Panc1 (cell line): Measurements from ENCODE around the gene SLC26A3. TPM values are rescaled to one million over a fixed set of nuclear protein-coding genes. Genes with fewer than 3 reads are reported as not detected.

Source experiments
- ATAC-seq: fragments of 200-7000 bp; cut with Tn5 transposase; 2 replicates; pipeline ENCODE4 v1.9.1; 2020; ENCODE audit warnings: mild to moderate bottlenecking, moderate library complexity
- BruUV-seq: library from RNA; stranded (reverse); fragments of 400-500 nt; replicated peaks from 2 replicates; lab custom pipeline; 2021; lab: Mats Ljungman, UMichigan
- CTCF ChIA-PET: fragments of 300-600 bp; sonication (Branson Sonifier 250); formaldehyde crosslinking; loops from one replicate; lab custom pipeline; 2022; ENCODE audit warnings: antibody characterized with exemption; lab: Charles Lee
- POLR2A ChIA-PET: fragments of 300-600 bp; sonication (Branson Sonifier 250); formaldehyde crosslinking; loops from one replicate; lab custom pipeline; 2022; ENCODE audit warnings: antibody characterized with exemption; lab: Charles Lee
- DNase-seq: peaks from one replicate; pipeline ENCODE4 v3.0.0-alpha.2; 2010; ENCODE audit warnings: low read depth, low spot score
- H3K27ac ChIP-seq: 2 replicates; pipeline ENCODE4 v1.5.1; 2011; ENCODE audit warnings: mild to moderate bottlenecking, low read length, inconsistent platforms
- H3K27me3 ChIP-seq: fragments of 200-500 bp; sonication (Bioruptor generic); 2 replicates; pipeline ENCODE4 v1.6.0; 2014; ENCODE audit warnings: low read length, inconsistent platforms; ENCODE audit not compliant: control insufficient read depth, insufficient read depth
- H3K36me3 ChIP-seq: fragments of 200-500 bp; sonication (Bioruptor generic); 2 replicates; pipeline ENCODE4 v1.5.1; 2014; ENCODE audit warnings: inconsistent platforms, mild to moderate bottlenecking, low read length, moderate library complexity; ENCODE audit not compliant: control insufficient read depth, insufficient read depth
- H3K4me1 ChIP-seq: 2 replicates; pipeline ENCODE4 v1.5.1; 2011; ENCODE audit warnings: inconsistent platforms, mild to moderate bottlenecking, low read length, moderate library complexity; ENCODE audit not compliant: control insufficient read depth, insufficient read depth
- H3K4me3 ChIP-seq, 2 experiments: 2 replicates each; pipeline ENCODE4 v1.5.1; 2011 to 2012; ENCODE audit warnings: low read depth in 2 of 2, low read length in 2 of 2, mild to moderate bottlenecking in 2 of 2, inconsistent platforms in 1 of 2, moderate library complexity in 1 of 2
- H3K9me3 ChIP-seq: fragments of 200-500 bp; sonication (Bioruptor generic); 2 replicates; pipeline ENCODE4 v1.5.1; 2014; ENCODE audit warnings: low read depth, mild to moderate bottlenecking, inconsistent platforms, low read length, moderate library complexity; ENCODE audit not compliant: control insufficient read depth, insufficient read depth
- CTCF ChIP-seq: fragments of 450-650 bp; IDR thresholded peaks from 2 replicates; pipeline ENCODE4 v1.5.1; 2017; ENCODE audit warnings: mild to moderate bottlenecking
- POLR2AphosphoS5 ChIP-seq: IDR thresholded peaks from 2 replicates; pipeline ENCODE4 v1.6.1; 2012; ENCODE audit warnings: mild to moderate bottlenecking, low read depth, low read length, moderate library complexity
- REST ChIP-seq, 2 experiments: IDR thresholded peaks; 2 replicates each; pipeline ENCODE4 v1.6.1; 2011 to 2012; ENCODE audit warnings: low read depth in 2 of 2, control low read depth in 1 of 2, low read length in 1 of 2, mild to moderate bottlenecking in 1 of 2, moderate library complexity in 1 of 2; ENCODE audit not compliant: insufficient read depth in 1 of 2
- SIN3A ChIP-seq: IDR thresholded peaks from 2 replicates; pipeline ENCODE4 v1.6.1; 2012; ENCODE audit warnings: low read depth, mild to moderate bottlenecking, low read length, moderate library complexity, borderline replicate concordance; ENCODE audit not compliant: insufficient read depth
- TCF7L2 ChIP-seq: IDR thresholded peaks from 2 replicates; pipeline ENCODE4 v1.6.1; 2011; ENCODE audit warnings: mild to moderate bottlenecking, low read depth, low read length, inconsistent platforms
- in situ Hi-C: cut with HindIII; loops from 2 replicates; pipeline ENCODE4 v1.10.0; 2016; ENCODE audit warnings: low sequenced_read_pairs, low pct_unique_long_range_greater_than_20kb
- intact Hi-C: fragments of 100-400 bp; cut with micrococcal nuclease; formaldehyde crosslinking; loops from one replicate; pipeline ENCODE4 v1.10.0; 2022; ENCODE audit not compliant: unreplicated experiment
- total RNA-seq: library from RNA; stranded (reverse); gene quantifications from one replicate; pipeline ENCODE4 v1.2.1, GENCODE V29; 2021; ENCODE audit not compliant: unreplicated experiment

Gene SLC26A3
- total RNA-seq, 1 experiment from 2014 or later, result 0.36 TPM

GRCh38 chr7:107834401-107834800 is 31.4 kb upstream of the SLC26A3 start:
- Histone ChIP-seq H3K36me3 (no peaks in the 10 kb centered on the region), H3K27me3 (peaks cover 3% of the 10 kb centered on the region), H3K27ac (no peak overlapping the region), H3K4me3 (no peak overlapping the region), H3K4me1 (no peaks in the 10 kb centered on the region), H3K9me3 (no peaks in the 10 kb centered on the region)
- DNase-seq (no peak), ATAC-seq (no peak)
- in situ Hi-C loops, result no loop called here
- POLR2A ChIA-PET, result no interaction called here
- intact Hi-C loops, result no loop called here
- TF ChIP-seq TCF7L2 (no peak), REST (IDR thresholded peaks at IDR 0.05; ENCODE audit: insufficient read depth in 1 of 2, low read depth in 2 of 2, low read length in 1 of 2) (no peak), CTCF (no peak), SIN3A (no peak), POLR2AphosphoS5 (no peak)
- no TSS peak for BruUV-seq
- CTCF ChIA-PET, result no interaction called here

GRCh38 chr7:107833684-107834106 is 30.7 kb upstream of the SLC26A3 start:
- intact Hi-C loops (no loop called here), in situ Hi-C loops (no loop called here)
- Histone ChIP-seq H3K27ac (no peak overlapping the region), H3K27me3 (peaks cover 3% of the 10 kb centered on the region), H3K4me1 (no peaks in the 10 kb centered on the region), H3K4me3 (no peak overlapping the region), H3K36me3 (no peaks in the 10 kb centered on the region), H3K9me3 (no peaks in the 10 kb centered on the region)
- DNase-seq, result no peak
- ChIA-PET POLR2A (no interaction called here), CTCF (no interaction called here)
- no peak for ATAC-seq
- no peak for TF ChIP-seq POLR2AphosphoS5
- TF ChIP-seq SIN3A, result no peak
- TF ChIP-seq CTCF, result no peak
- no peak for TF ChIP-seq REST (IDR thresholded peaks at IDR 0.05; ENCODE audit: insufficient read depth in 1 of 2, low read depth in 2 of 2, low read length in 1 of 2)
- TF ChIP-seq TCF7L2, result no peak
- BruUV-seq, result no TSS peak
